GM12878 (cell line): ENCODE results near the gene MYOM1. TPM values are rescaled to one million over a fixed set of nuclear protein-coding genes. Genes with fewer than 3 reads are reported as not detected.

Source experiments
- BCL11A ChIP-seq: IDR thresholded peaks from 2 replicates; pipeline ENCODE4 v1.6.1; 2011; ENCODE audit warnings: low read depth, low read length
- IRF5 ChIP-seq: fragments of 450-650 bp; IDR thresholded peaks from 2 replicates; pipeline ENCODE4 v1.6.1; 2017; ENCODE audit warnings: borderline replicate concordance
- KAT2A ChIP-seq: conservative IDR thresholded peaks from 2 replicates; pipeline ENCODE4 v1.6.1; 2011; ENCODE audit warnings: low read depth, low read length; ENCODE audit not compliant: control insufficient read depth
- KDM1A ChIP-seq: fragments of 200-600 bp; sonication (generic); IDR thresholded peaks from 2 replicates; pipeline ENCODE4 v1.6.1; 2016; ENCODE audit warnings: borderline replicate concordance
- MTA3 ChIP-seq: IDR thresholded peaks from 2 replicates; pipeline ENCODE4 v1.6.1; 2012; ENCODE audit warnings: low read length, inconsistent platforms, borderline replicate concordance
- MXI1 ChIP-seq: fragments of 150-350 bp; IDR thresholded peaks from 2 replicates; pipeline ENCODE4 v1.6.1; 2011; ENCODE audit warnings: low read depth, mild to moderate bottlenecking, inconsistent platforms, low read length, improper control_type of control experiment
- SMAD1 ChIP-seq: fragments of 450-650 bp; IDR thresholded peaks from 2 replicates; pipeline ENCODE4 v1.6.1; 2018; ENCODE audit warnings: mild to moderate bottlenecking, low read depth; ENCODE audit not compliant: partially characterized antibody
- polyA plus RNA-seq, 11 experiments: library from polyadenylated mRNA; depleted of rRNA in 4 of 11; unstranded in 6 of 11; stranded (reverse) in 5 of 11; fragments of >200 nt; fragmentation: Nextera tagmentation in 4 of 11; fragmentation: Illumina TruSeq in 1 of 11; extraction: Ambion mirVana in 4 of 11; extraction: Trizol in 1 of 11; gene quantifications; 1 replicate in 1 of 11; 2 replicates in 10 of 11; pipeline versions ENCODE4 v1.2.1 to v1.2.3, GENCODE V29; 2011 to 2016; ENCODE audit warnings: inconsistent platforms in 2 of 11, missing spikeins in 2 of 11, low read depth in 1 of 11
- total RNA-seq, 4 experiments: library from RNA; depleted of rRNA in 3 of 4; stranded (reverse); fragments of >200 nt in 3 of 4; fragmentation: Illumina TruSeq in 1 of 4; extraction: Trizol in 1 of 4; gene quantifications; 2 replicates each; pipeline versions ENCODE4 v1.2.1 to v1.2.3, GENCODE V29; 2013 to 2021
- TF ChIP-seq, protein P1 (sequence below): fragments of 450-650 bp; formaldehyde crosslinking; IDR thresholded peaks from 2 replicates; pipeline ENCODE4 v1.4.0; 2022; ENCODE audit warnings: mild to moderate bottlenecking, moderate library complexity

The MYOM1 gene
- total and polyA plus RNA-seq, 10 of the 15 experiments (the other 5 are each of a cell fraction or from before 2014, with no cell fraction given) = 0.06 to 1.0 (median 0.57) TPM

GRCh38 chr18:3246635-3247239 is 27.0 kb upstream of the MYOM1 start (continued):
- TF ChIP-seq IRF5 (no peak), KAT2A (no peak), KDM1A (no peak), MXI1 (no peak), SMAD1 (no peak), MTA3 (no peak), BCL11A (no peak)
- TF ChIP-seq, protein P1, sequence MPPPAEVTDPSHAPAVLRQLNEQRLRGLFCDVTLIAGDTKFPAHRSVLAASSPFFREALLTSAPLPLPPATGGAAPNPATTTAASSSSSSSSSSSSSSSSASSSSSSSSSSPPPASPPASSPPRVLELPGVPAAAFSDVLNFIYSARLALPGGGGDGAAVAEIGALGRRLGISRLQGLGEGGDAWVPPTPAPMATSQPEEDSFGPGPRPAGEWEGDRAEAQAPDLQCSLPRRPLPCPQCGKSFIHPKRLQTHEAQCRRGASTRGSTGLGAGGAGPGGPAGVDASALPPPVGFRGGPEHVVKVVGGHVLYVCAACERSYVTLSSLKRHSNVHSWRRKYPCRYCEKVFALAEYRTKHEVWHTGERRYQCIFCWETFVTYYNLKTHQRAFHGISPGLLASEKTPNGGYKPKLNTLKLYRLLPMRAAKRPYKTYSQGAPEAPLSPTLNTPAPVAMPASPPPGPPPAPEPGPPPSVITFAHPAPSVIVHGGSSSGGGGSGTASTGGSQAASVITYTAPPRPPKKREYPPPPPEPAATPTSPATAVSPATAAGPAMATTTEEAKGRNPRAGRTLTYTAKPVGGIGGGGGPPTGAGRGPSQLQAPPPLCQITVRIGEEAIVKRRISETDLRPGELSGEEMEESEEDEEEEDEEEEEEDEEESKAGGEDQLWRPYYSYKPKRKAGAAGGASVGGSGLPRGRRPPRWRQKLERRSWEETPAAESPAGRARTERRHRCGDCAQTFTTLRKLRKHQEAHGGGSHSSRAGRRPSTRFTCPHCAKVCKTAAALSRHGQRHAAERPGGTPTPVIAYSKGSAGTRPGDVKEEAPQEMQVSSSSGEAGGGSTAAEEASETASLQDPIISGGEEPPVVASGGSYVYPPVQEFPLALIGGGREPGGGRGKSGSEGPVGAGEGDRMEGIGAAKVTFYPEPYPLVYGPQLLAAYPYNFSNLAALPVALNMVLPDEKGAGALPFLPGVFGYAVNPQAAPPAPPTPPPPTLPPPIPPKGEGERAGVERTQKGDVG (CRISPR knock-in tag) = no peak
